Fibroblast of lung (primary cell): Measurements from ENCODE around the gene PRTN3. TPM values are rescaled to one million over a fixed set of nuclear protein-coding genes. Genes with fewer than 3 reads are reported as not detected.

Source experiments
- DNase-seq, 2 donors: peaks; one replicate each; pipeline versions ENCODE4 v3.0.0 to v3.0.0-alpha.2; 2010; ENCODE audit warnings: low read depth in 2 of 2
- H2AFZ ChIP-seq: 2 replicates; pipeline ENCODE4 v1.5.1; 2012; ENCODE audit warnings: low read length, control low read depth, inconsistent platforms
- H3K27ac ChIP-seq: 2 replicates; pipeline ENCODE4 v1.5.1; 2011; ENCODE audit warnings: low read length, control low read depth; ENCODE audit not compliant: insufficient read depth
- H3K27me3 ChIP-seq: 2 replicates; pipeline ENCODE4 v1.5.1; 2011; ENCODE audit warnings: mild to moderate bottlenecking, low read length; ENCODE audit not compliant: control insufficient read depth, insufficient read depth
- H3K36me3 ChIP-seq: 2 replicates; pipeline ENCODE4 v1.5.1; 2011; ENCODE audit warnings: low read length; ENCODE audit not compliant: control insufficient read depth, insufficient read depth
- H3K4me1 ChIP-seq: 2 replicates; pipeline ENCODE4 v1.5.1; 2011; ENCODE audit warnings: low read length; ENCODE audit not compliant: control insufficient read depth, insufficient read depth; ENCODE audit errors: extremely low read depth
- H3K4me2 ChIP-seq: 2 replicates; pipeline ENCODE4 v1.5.1; 2011; ENCODE audit warnings: low read length, control low read depth; ENCODE audit not compliant: insufficient read depth; ENCODE audit errors: extremely low read depth
- H3K4me3 ChIP-seq, 4 experiments: fragments of 200-600 bp in 1 of 4; sonication (generic) in 1 of 4; replicated peaks in 1 of 4; 2 replicates each; pipeline ENCODE4 v1.5.1; 2011 to 2016; ENCODE audit warnings: low read length in 4 of 4, low read depth in 3 of 4, mild to moderate bottlenecking in 3 of 4, control low read depth in 2 of 4, inconsistent platforms in 1 of 4, mixed read lengths in 1 of 4; ENCODE audit not compliant: insufficient read depth in 1 of 4; ENCODE audit errors: control extremely low read depth in 1 of 4
- H3K79me2 ChIP-seq: 2 replicates; pipeline ENCODE4 v1.5.1; 2012; ENCODE audit warnings: mild to moderate bottlenecking, low read length, inconsistent platforms; ENCODE audit not compliant: control insufficient read depth, insufficient read depth
- H3K9ac ChIP-seq: 2 replicates; pipeline ENCODE4 v1.5.1; 2011; ENCODE audit warnings: mild to moderate bottlenecking, low read length, control low read depth; ENCODE audit not compliant: insufficient read depth
- H3K9me3 ChIP-seq: 2 replicates; pipeline ENCODE4 v1.5.1; 2012; ENCODE audit warnings: low read depth, low read length; ENCODE audit not compliant: control insufficient read depth, insufficient read depth
- H4K20me1 ChIP-seq: 2 replicates; pipeline ENCODE4 v1.5.1; 2011; ENCODE audit warnings: low read length; ENCODE audit not compliant: control insufficient read depth, insufficient read depth; ENCODE audit errors: extremely low read depth
- CTCF ChIP-seq, 2 donors: IDR thresholded peaks in 1 of 2; conservative IDR thresholded peaks in 1 of 2; 1 replicate in 1 of 2; 2 replicates in 1 of 2; pipeline ENCODE4 v1.5.1; 2011 to 2012; ENCODE audit warnings: low read length in 2 of 2, control low read depth in 1 of 2, inconsistent platforms in 1 of 2, low read depth in 1 of 2, mild to moderate bottlenecking in 1 of 2
- EZH2 ChIP-seq: IDR thresholded peaks from 2 replicates; pipeline ENCODE4 v1.5.1; 2012; ENCODE audit warnings: low read length, control low read depth, mild to moderate bottlenecking; ENCODE audit errors: missing control alignments
- polyA plus RNA-seq, 2 donors: library from polyadenylated mRNA; depleted of rRNA in 1 of 2; stranded (reverse) in 1 of 2; unstranded in 1 of 2; fragments of >200 nt; gene quantifications; 2 replicates each; pipeline ENCODE4 v1.2.1, GENCODE V29; 2011 to 2012; ENCODE audit warnings: missing spikeins in 1 of 2
- total RNA-seq: library from RNA; depleted of rRNA; stranded (reverse); fragments of >200 nt; gene quantifications from 2 replicates; pipeline ENCODE4 v1.2.1, GENCODE V29; 2014

PRTN3 gene
- total and polyA plus RNA-seq, 2 donors (not counting 1 experiment from before 2014, with no cell fraction given): not detected

GRCh38 chr19:879711-880438 lies 39.1 kb downstream of the PRTN3 start:
- no peak for DNase-seq
- no peaks in the 10 kb centered on the region for H4K20me1 ChIP-seq
- peaks cover 40% of the 10 kb centered on the region for H3K36me3 ChIP-seq
- H3K27me3 ChIP-seq: no peaks in the 10 kb centered on the region
- no peaks in the 10 kb centered on the region for H3K79me2 ChIP-seq
- no peak overlapping the region for H3K4me3 ChIP-seq
- no peak overlapping the region for H3K9ac ChIP-seq
- H2AFZ ChIP-seq: no peak overlapping the region
- no peak for TF ChIP-seq CTCF (conservative IDR thresholded peaks at IDR 0.05 in 1 of 2, IDR thresholded peaks at IDR 0.05 in 1 of 2; ENCODE audit: low read depth in 1 of 2, low read length in 2 of 2)
- no peak for TF ChIP-seq EZH2
- no peaks in the 10 kb centered on the region for H3K4me1 ChIP-seq
- no peaks in the 10 kb centered on the region for H3K9me3 ChIP-seq
- no peak overlapping the region for H3K27ac ChIP-seq
- H3K4me2 ChIP-seq: no peak overlapping the region

- Histone ChIP-seq H3K9me3 (no peaks in the 10 kb centered on the region), H3K27me3 (no peaks in the 10 kb centered on the region), H2AFZ (no peak overlapping the region), H3K36me3 (peaks cover 46% of the 10 kb centered on the region), H3K4me2 (no peak overlapping the region), H3K27ac (no peak overlapping the region), H3K79me2 (no peaks in the 10 kb centered on the region), H3K9ac (no peak overlapping the region), H3K4me3 (no peak overlapping the region), H4K20me1 (no peaks in the 10 kb centered on the region), H3K4me1 (no peaks in the 10 kb centered on the region)
- no peak for DNase-seq
- no peak for TF ChIP-seq EZH2
These were observed 40.7 kb downstream of the PRTN3 start for GRCh38 chr19:881385-882071.

- Histone ChIP-seq H3K79me2 (no peaks in the 10 kb centered on the region), H3K27ac (no peak overlapping the region), H2AFZ (no peak overlapping the region), H3K4me2 (no peak overlapping the region), H3K4me3 (no peak overlapping the region), H3K4me1 (no peaks in the 10 kb centered on the region), H3K9me3 (no peaks in the 10 kb centered on the region), H3K36me3 (peaks cover 46% of the 10 kb centered on the region), H3K9ac (no peak overlapping the region), H3K27me3 (no peaks in the 10 kb centered on the region), H4K20me1 (no peaks in the 10 kb centered on the region)
- DNase-seq: no peak
- TF ChIP-seq EZH2 (no peak), CTCF (conservative IDR thresholded peaks at IDR 0.05 in 1 of 2, IDR thresholded peaks at IDR 0.05 in 1 of 2; ENCODE audit: low read depth in 1 of 2, low read length in 2 of 2) (no peak)
These were observed 42.2 kb downstream of the PRTN3 start for GRCh38 chr19:882871-883497.
